Stimulated activated CD4-positive, alpha-beta T cell treated with anti-CD3 and anti-CD28 coated beads, Interleukin-2, amount 100 ng/mL, for 24 hours (primary cell): ENCODE data around the gene SHH.

ENCODE experiments used
- DNase-seq, 2 donors: peaks; one replicate each; pipeline ENCODE4 v3.0.0-alpha.2; 2020

Gene SHH

DNA sequence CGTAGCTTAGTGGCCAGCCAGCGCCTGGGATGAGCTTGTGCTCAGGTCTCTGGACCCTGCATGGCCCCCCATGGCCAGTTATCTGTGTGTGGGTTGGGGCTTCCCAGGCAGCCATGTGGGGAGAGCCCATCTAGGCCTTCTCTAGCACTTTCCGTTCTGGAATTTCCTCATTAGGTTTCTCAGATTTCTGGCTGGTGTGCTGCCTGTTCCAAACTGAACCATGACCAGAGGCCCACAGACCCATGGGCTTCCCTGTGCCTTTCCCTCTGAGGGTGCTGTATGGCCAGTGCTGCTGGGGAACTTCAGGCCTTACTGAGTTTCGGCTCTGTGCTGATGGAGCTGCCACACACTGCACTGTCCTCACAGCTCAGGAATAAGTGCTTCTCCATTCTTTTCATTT, 50.2 kb downstream of the SHH start:
- no peak for DNase-seq

DNA sequence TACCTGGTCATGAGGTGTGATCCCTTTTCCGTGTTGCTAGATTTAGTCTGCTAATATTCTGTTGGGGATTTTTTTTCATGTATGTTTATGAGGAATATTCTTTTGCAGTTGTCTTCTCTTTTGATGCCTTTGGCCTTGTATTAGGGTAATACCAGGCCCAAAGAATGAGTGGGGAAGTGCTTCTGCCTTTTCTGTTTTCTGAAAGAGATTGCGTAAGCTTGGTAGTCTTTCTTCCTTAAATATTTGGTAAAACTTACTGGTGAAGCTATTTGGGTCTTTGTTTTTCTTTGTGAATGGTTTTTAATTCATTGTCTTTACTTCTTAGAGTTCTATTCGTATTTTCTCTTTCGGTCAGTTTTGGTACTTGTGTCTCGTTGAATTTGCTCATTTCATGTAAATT, 51.1 kb downstream of the SHH start:
- no peak for DNase-seq

DNA sequence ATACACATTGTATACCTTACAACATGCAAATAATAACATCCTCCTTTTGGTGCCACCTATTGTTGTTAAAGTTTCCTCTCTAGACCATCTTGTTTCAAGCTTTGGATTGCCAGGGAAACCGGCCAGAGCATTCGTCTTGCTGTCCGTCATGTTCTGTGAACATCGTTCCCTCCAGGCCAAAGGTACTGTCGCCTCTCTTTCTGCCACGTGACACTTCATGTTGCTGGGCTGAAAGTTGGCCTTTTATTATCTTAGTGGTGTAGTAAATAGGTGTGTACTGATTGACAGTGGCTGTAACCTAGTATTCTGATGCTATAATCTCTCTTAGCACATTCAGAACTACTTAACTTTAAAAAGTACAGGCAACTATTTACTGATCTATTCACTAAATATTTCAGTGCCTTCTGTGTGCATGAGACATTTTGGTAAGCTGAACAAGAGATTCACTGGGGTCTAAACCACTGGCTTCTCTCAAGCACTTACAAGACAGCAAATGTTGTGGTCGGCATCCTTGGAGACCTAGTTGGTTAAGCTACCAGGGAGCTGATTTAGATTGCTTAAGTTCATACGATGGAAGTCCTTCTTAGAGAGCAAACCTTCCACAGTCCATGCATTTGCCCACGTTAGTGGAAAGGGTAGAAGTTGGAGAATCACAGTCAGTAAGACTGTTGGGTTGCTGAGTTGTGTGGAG, 52.4 kb downstream of the SHH start:
- no peak for DNase-seq

DNA sequence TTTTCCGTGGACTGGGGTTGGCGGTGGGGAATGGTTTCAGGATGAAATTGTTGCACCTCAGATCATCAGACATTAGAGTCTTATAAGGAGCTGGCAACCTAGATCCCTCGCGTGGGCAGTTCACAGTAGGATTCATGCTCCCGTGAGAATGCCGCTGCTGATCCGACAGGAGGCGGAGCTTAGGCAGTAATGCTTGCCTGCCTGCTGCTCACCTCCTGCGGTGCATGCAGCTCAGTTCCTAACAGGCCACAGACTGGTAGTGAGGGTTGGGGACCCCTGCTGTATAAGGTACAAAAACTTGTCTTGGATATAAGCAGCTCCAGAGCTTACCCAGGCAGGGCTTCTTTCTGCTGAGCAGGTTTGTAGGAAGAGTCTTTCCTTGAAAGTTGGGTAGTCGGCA, 53.9 kb downstream of the SHH start:
- DNase-seq = no peak

DNA sequence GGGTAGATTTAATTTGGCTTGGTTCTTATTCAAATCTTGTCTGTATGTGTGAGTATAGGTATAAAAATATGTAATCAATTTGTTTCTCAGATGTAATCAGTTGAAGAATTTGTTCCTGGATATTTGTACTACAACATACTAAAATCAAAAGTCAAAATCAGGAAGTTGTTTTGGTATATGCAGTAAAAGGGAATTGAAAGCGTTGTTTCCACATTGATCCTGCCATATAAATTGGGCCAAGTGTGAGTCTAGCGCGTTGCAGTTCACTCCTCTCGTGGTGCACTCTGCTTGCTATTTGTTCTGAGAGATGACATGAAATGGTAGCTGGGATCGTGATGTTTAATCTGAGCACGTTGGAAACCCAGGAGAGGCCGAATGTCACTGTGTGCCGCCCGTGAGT, 55.9 kb downstream of the SHH start:
- no peak for DNase-seq

DNA sequence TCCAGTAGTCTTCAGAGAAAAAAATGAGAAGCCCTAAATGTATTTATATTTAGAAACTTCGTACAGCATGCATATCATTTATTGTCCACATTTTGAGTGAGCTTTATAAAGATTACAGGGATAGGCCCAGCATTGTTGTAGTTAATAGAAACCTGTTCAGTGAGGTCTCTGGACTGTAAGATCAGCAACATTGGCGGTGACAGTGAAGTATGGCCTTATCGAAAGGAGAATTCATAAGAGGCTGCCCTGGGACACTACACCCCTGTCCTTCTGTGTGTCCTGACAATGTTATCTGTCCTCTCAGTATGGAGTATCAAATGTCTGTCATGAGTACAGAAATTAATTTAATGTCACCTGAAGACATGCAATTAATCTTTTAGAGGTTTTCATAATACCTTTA, 57.2 kb downstream of the SHH start:
- no peak for DNase-seq

DNA sequence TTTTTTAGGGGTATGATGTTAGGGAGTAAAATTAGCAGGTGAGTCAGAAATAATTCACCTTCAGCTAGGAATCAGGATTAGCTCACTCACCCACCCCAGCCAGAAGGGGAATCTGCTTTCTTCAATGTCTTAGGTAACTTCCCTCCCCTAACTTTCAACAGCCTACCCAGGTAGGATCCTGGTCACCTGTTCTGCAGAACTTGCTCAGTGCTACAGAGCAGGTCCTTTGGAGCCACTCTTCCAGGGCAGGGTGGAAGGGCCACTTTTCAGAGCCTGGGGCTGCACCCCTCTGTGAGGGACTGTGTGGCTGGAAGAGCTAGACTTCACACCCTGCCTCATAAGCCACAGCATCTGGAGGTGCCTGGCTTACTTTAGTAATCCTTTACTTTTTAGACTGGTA, 58.1 kb downstream of the SHH start:
- no peak for DNase-seq

DNA sequence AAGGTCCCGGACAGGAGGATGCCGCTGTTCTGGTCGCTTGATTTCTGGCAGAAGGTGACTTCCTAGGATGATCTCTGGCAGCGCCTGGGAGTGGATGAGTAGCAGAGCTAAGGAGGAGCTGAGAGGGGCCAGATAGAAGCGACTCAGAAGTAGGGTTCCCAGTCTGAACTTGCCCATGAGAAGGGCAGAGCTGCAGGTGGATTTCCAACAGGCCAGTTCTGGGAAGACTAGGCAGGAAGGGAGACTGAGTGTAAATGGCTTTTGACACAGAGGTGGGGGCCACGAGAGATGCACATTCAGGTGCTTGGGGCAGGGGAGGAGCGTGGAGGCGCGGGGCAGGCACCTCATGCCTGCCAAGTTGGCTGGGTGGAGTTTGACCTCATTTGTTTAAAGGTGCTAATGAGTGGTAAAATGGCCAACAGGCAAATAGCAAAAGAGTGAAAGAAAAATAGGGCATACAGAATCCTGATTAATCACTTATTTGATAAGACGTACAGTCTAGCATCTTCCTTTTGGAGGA, 58.8 kb downstream of the SHH start:
- DNase-seq = no peak

DNA sequence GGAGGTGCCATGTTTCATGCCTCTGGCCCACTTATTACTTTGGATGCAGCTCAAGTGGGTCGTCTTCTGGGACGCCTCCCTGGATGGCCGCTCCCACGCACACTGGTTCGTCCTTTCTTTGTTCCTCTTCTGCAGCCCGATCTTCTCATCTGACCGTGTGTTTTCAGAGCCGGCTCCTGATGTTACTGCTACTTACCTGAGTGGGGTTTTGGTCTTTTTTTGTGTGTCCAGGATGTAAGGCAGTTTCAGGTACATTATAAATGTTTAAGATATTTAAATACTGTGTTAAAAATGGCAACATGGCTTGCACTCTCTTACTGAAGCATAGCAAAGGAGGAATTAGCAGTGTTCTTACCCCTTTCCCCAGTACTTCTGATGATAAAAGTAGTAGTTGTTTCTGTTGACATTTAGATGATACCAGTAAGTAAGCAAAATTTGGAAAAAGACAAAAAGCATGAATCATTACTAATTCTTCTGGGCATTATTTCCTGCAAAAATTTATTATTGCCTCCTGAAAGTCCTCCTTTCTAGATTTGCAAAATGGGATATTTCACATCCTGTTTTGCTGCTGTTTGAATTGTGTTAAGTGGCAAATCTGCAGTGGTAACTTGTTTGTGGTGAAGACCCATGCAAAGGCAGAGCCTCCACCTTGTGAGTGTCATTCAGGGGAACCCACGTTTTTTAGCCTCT, 59.4 kb downstream of the SHH start:
- DNase-seq = no peak

DNA sequence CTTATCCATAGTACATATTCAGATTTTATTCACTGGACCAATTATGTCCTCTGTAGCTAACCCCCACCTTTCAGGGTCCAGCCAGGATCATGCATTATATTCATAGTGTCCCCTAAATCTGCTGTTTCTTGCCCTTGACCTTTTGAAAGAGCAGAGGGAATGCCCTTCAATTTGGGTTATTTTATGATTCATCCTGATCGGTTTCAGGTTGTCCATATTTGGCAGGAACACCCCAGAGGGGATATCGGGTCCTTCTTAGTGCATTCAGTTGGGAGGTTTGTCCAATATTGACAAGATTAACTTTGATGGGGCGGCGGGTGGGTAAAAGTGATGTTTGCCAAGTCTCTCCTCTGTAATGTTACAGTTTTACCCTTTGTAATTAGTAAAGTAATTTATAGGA, 60.9 kb downstream of the SHH start:
- no peak for DNase-seq

DNA sequence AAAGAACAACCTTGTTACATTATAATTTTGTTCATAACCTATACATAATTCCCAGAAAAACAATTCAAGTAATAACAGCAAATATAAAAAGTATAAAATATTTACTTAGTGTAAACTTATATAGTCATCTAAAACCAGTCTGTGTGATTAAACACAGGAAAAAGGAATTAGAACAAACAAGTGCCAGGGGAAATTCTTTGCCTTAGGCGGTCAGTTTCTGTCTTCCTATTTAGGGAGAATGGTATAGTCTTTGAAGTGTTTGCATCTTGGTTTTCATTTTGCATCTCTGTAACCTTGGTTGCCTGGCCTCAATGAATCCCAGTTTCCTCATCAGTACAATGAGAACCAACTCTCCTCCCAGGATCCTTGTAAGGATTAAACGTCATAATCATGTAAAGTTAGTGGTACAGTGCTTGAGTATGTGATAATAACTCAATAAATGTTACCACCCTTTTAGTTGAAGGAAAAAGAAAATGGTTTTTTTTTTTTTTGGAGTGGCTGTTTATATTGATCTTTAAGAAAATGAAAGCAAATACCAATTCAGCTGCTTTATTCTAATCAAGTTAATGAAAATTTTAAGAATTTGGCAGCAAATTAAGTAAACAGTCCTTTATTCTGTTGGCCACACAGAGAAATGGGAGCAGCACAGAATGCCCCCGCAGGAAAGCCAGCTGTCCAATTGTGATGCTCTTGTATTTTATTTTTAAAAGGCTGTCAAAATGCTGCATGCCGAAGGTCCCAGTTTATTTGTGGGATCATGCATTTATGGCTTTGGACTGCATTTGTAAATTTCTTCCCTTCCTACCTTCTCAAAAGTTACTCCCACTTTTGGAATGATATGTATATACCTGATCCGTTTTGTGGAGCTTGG, 61.8 kb downstream of the SHH start:
- DNase-seq = no peak
